AG10803 (cell line): ENCODE results near the gene ZNF438.

ENCODE experiments used
- DNase-seq: peaks from one replicate; pipeline ENCODE4 v3.0.0; 2010; ENCODE audit warnings: low read depth
- H3K4me3 ChIP-seq: 2 replicates; pipeline ENCODE4 v1.5.1; 2011; ENCODE audit warnings: mild to moderate bottlenecking, low read length, control low read depth
- TF ChIP-seq, protein P1 (sequence below): conservative IDR thresholded peaks from 2 replicates; pipeline ENCODE4 v1.5.1; 2011; ENCODE audit warnings: mild to moderate bottlenecking, low read length, control low read depth, inconsistent platforms

ZNF438 gene

DNA sequence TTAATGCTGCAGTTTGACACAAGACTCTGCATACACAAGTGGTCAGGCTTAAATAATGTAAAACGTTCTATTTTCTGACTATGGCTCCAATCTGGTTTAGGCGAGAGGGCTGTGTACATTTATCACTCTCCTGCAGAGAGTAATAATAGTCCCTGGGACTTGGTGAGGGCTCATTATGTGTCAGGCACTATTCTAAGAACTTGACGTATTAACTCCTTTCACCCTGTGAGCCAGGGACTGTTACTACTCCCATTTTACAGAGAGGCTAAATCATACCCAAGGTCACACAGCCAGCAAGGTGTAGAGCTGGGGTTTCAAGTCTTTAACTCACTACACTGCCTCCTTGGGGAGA lies 214.9 kb downstream of the ZNF438 start:
- TF ChIP-seq, protein P1, sequence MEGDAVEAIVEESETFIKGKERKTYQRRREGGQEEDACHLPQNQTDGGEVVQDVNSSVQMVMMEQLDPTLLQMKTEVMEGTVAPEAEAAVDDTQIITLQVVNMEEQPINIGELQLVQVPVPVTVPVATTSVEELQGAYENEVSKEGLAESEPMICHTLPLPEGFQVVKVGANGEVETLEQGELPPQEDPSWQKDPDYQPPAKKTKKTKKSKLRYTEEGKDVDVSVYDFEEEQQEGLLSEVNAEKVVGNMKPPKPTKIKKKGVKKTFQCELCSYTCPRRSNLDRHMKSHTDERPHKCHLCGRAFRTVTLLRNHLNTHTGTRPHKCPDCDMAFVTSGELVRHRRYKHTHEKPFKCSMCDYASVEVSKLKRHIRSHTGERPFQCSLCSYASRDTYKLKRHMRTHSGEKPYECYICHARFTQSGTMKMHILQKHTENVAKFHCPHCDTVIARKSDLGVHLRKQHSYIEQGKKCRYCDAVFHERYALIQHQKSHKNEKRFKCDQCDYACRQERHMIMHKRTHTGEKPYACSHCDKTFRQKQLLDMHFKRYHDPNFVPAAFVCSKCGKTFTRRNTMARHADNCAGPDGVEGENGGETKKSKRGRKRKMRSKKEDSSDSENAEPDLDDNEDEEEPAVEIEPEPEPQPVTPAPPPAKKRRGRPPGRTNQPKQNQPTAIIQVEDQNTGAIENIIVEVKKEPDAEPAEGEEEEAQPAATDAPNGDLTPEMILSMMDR, result no peak
- DNase-seq, result no peak
- no peak overlapping the region for H3K4me3 ChIP-seq

DNA sequence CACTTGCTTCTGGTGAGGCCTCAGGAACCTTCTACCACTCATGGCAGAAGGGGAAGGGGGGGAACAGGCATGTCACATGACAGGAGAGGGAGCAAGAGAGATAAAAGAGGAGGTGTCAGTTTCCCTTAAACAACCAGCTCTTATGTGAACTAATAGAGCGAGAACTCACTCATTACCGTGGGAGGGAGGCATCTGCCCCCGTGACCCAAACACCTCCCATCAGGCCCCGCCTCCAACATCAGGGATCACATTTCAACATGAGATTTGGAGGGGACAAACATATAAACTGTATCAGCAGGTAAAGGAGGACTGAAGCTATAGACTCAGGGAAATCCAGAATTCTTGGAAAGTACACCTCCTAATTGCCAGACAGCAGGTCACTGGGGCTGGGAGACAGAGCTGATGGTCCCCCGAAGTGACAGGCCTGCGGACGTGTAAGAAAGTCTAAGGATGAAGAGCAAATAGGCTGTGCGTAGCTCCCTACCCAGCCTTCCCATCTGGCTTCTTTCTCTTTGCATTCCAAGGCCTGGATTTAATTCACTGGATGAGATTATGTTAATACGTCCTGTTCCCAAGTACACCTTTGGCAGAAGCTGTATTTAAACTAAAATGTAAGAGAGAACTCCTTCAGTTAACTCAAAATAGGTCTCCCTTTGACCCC lies 215.4 kb downstream of the ZNF438 start:
- DNase-seq, result no peak
- no peak overlapping the region for H3K4me3 ChIP-seq
- TF ChIP-seq, protein P1, result no peak

DNA sequence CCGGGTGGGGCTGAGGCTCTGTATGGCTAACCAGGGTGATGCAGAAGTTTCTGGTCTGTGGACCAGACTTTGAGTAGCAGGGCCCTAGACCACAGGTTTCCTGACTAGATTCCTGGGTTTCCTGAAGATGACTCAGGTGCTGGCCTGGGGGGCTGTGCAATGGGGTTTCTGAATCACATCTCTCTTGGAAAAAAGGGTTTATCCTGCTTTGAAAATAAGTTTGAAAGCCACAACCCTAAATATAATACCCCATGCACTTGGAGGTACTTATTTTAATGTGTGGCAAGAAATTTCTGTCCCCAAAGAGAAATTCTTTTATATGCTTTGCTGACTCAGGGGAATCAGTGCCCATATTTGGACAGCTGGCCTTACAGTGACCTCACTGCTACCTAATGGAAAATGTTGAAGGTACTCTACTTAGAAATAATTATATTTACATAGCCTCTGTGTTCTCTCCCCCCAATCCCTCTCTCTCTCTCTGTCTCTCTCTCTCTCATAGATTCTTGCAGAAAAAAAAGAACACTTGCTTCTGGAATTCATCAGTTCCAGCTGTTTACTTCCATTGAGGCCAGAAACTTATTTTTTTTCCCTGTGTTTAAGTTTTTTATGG lies 217.7 kb downstream of the ZNF438 start:
- TF ChIP-seq, protein P1, result no peak
- H3K4me3 ChIP-seq, result no peak overlapping the region
- DNase-seq, result peak; percentile 70

DNA sequence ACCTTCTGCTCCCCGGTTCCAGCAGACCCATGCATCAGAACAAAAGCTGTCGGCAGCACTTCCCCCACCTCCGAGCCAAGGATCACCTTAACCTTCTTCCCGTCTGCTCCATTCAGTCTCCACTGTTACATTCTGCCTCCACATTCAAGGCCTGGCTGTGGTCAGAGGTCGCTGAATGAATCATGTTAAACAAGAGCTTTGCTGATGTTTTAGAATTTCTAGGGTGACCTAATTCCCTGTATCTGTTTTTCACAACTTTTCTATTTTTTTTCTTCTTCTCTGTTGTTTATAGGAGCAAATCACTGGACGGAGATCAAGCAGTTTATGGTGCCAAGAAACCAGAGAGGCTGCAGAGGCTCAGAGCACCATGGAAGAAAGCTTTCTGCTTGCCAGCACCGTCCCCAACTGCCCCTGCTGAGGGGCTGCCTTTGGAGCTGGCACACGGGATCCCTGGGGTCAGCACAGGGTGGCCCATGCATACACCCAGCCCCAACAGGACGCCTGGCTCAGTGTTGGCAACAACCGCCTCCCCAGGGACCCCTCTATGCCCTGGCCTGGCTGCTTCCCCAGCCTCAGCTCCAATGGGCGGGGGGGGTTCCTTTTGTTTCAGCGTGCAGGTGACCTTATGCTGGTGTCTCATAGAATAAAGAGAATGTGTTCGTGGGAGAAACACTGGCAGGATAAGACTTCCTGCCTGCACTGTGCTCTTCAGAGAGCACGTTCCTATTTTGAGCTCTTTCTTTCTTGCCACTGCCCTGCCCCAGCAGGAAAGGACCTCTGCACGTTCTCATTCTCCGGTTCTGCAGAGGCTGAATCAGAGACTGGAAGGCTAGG lies 219.4 kb downstream of the ZNF438 start:
- H3K4me3 ChIP-seq, result no peak overlapping the region
- peak; percentile 87 for DNase-seq
- TF ChIP-seq, protein P1, result no peak

DNA sequence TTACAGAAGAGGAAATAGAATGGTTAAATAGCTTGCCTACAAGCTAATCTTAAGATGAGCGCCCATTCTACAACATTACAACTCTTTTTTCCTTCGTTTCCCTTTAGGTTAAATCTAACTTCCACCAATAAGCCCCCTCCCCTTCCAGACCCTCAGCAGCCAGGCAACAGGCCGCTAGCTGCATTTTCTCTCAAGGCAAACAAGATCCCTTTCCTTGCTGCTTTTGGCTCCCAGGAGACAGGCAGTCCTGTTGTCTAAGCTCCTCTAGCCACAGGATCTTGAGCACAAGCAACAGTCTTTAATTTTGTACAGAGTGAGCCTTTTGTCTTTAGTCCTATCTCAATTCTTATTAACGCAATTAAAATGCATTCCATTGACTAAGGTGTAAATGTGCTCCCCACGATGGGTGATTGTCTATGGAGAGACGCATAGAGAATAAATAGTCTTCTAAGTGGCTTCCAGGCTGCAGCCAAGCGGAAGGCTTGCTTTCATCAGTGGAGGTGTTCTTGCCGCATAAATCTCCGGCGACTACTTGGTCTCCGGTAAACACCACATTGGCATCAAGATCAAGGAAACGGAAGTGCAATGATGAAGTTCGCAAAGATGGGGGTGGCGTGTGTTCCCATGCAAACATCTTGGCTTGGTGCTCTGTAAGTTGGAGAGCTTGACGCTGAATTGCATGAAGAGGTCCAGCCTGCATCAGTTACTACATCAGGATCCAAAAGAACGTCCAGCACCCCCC lies 220.2 kb downstream of the ZNF438 start:
- TF ChIP-seq, protein P1, result no peak
- DNase-seq, result peak; percentile 51
- no peak overlapping the region for H3K4me3 ChIP-seq

DNA sequence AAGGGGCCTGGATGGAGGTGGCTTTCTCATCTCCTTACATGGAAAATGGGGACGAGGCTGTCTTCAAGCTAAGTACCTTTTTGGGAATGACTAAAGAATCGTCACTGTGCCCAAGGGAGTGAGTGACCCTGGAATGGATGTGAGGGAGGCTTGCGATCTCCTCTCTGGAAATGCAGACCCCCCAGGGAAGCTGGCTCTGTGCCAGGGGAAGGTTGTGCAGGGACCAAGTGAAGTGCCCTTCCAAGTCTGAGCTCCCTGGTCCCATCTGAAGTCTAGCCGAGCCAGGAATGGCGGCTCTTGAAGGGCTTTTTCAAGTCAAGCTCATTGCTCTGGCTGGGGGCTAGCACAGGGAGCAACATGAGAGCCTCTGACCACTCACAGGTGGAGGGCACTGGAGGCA lies 221.2 kb downstream of the ZNF438 start:
- H3K4me3 ChIP-seq, result no peak overlapping the region
- no peak for DNase-seq
- TF ChIP-seq, protein P1, result no peak
